Upper lobe of right lung (tissue), 1 donor: ENCODE data around the gene SLC46A1. TPM values are rescaled to one million over a fixed set of nuclear protein-coding genes. Genes with fewer than 3 reads are reported as not detected.

Experiments
- ATAC-seq: fragments of 200-7000 bp; cut with Tn5 transposase; one replicate; pipeline ENCODE4 v1.9.1; 2020; ENCODE audit warnings: mild to moderate bottlenecking, moderate library complexity
- DNase-seq: peaks from one replicate; pipeline ENCODE4 v3.0.0-alpha.2; 2020
- H3K27ac ChIP-seq: fragments of 200-600 bp; one replicate; pipeline ENCODE4 v1.8.0; 2022
- H3K27me3 ChIP-seq: fragments of 200-600 bp; one replicate; pipeline ENCODE4 v1.8.0; 2022; ENCODE audit warnings: mild to moderate bottlenecking
- H3K36me3 ChIP-seq: fragments of 200-600 bp; one replicate; pipeline ENCODE4 v1.8.0; 2022
- H3K4me1 ChIP-seq: fragments of 200-600 bp; one replicate; pipeline ENCODE4 v1.8.0; 2022
- H3K4me3 ChIP-seq: fragments of 200-600 bp; one replicate; pipeline ENCODE4 v1.8.0; 2022; ENCODE audit warnings: mild to moderate bottlenecking
- H3K9me3 ChIP-seq: fragments of 200-600 bp; one replicate; pipeline ENCODE4 v1.8.0; 2022
- CTCF ChIP-seq: fragments of 200-600 bp; IDR thresholded peaks from one replicate; pipeline ENCODE4 v1.8.0; 2022; ENCODE audit warnings: antibody characterized with exemption
- intact Hi-C: fragments of 100-400 bp; cut with DNase I; formaldehyde crosslinking; loops from one replicate; pipeline ENCODE4 v1.11.0; 2022
- total RNA-seq: library from RNA; stranded (reverse); fragmentation: NEBNext Ultra II Directional; extraction: Animal tissue kit (Norgen Biotek cat#: 25700); gene quantifications from one replicate; pipeline ENCODE4 v1.2.1, GENCODE V29; 2021
- donor health status: DM: no; HTN: yes; CAD: no; lungs with severe emphysema.

Gene SLC46A1
- total RNA-seq, 1 donor from 2014 or later: 17.0 TPM

- DNase-seq (no peak), ATAC-seq (no peak)
- intact Hi-C loops: no loop called here
- no peaks in the 10 kb centered on the region for H3K27me3 ChIP-seq
- no peak overlapping the region for H3K27ac ChIP-seq
- H3K4me1 ChIP-seq: peaks cover 14% of the 10 kb centered on the region
- no peak overlapping the region for H3K4me3 ChIP-seq
- no peak for TF ChIP-seq CTCF
- no peaks in the 10 kb centered on the region for H3K9me3 ChIP-seq
- H3K36me3 ChIP-seq: peaks cover 10% of the 10 kb centered on the region
These were observed 3.2 kb downstream of the SLC46A1 start for GRCh38 chr17:28402844-28403243.

GRCh38 chr17:28402224-28402630, 3.8 kb downstream of the SLC46A1 start:
- H3K27ac ChIP-seq: no peak overlapping the region
- DNase-seq: no peak
- H3K4me1 ChIP-seq: peaks cover 14% of the 10 kb centered on the region
- no peak for TF ChIP-seq CTCF
- ATAC-seq: no peak
- H3K4me3 ChIP-seq: no peak overlapping the region
- H3K36me3 ChIP-seq: peaks cover 10% of the 10 kb centered on the region
- no peaks in the 10 kb centered on the region for H3K9me3 ChIP-seq
- no peaks in the 10 kb centered on the region for H3K27me3 ChIP-seq
- intact Hi-C loops: no loop called here

GRCh38 chr17:28399808-28400207, 6.2 kb downstream of the SLC46A1 start:
- Histone ChIP-seq H3K36me3 (peaks cover 20% of the 10 kb centered on the region), H3K27ac (no peak overlapping the region), H3K27me3 (no peaks in the 10 kb centered on the region), H3K4me1 (peaks cover under 1% of the 10 kb centered on the region), H3K9me3 (no peaks in the 10 kb centered on the region), H3K4me3 (no peak overlapping the region)
- TF ChIP-seq CTCF: no peak
- intact Hi-C loops: no loop called here
- DNase-seq (no peak), ATAC-seq (no peak)

- intact Hi-C loops: no loop called here
- no peak for TF ChIP-seq CTCF
- H3K36me3 ChIP-seq: peaks cover 25% of the 10 kb centered on the region
These were observed 7.6 kb downstream of the SLC46A1 start for GRCh38 chr17:28398280-28398981.

GRCh38 chr17:28397687-28398279, 8.2 kb downstream of the SLC46A1 start:
- ATAC-seq (no peak), DNase-seq (no peak)
- no peaks in the 10 kb centered on the region for H3K27me3 ChIP-seq
- TF ChIP-seq CTCF: no peak
- intact Hi-C loops: no loop called here
- no peak overlapping the region for H3K27ac ChIP-seq
- no peaks in the 10 kb centered on the region for H3K9me3 ChIP-seq
- H3K36me3 ChIP-seq: peaks cover 25% of the 10 kb centered on the region
- H3K4me3 ChIP-seq: no peak overlapping the region
- H3K4me1 ChIP-seq: no peaks in the 10 kb centered on the region

More at GRCh38 chr17:28398280-28398981, 7.6 kb downstream of the SLC46A1 start:
- Histone ChIP-seq H3K4me1 (no peaks in the 10 kb centered on the region), H3K27me3 (no peaks in the 10 kb centered on the region), H3K9me3 (no peaks in the 10 kb centered on the region), H3K4me3 (no peak overlapping the region), H3K27ac (no peak overlapping the region)
- ATAC-seq: no peak
- no peak for DNase-seq
